A549 (cell line): ENCODE measurements around the gene B3GNT2.

ENCODE experiments used
- CBX2 ChIP-seq: fragments of 200-600 bp; sonication (generic); IDR thresholded peaks from 2 replicates; pipeline ENCODE4 v1.6.1; 2016; ENCODE audit warnings: low read depth, mild to moderate bottlenecking, borderline replicate concordance
- CTCF ChIP-seq: fragments of >200 bp; sonication (Bioruptor Twin); formaldehyde crosslinking; IDR thresholded peaks from 3 replicates; pipeline ENCODE4 v1.5.1; 2016
- EP300 ChIP-seq, 2 experiments: fragments of >200 bp; sonication (Bioruptor Twin); formaldehyde crosslinking; IDR thresholded peaks; 2 replicates in 1 of 2; 3 replicates in 1 of 2; pipeline ENCODE4 v1.6.1; 2016 to 2017
- MAX ChIP-seq: IDR thresholded peaks from 2 replicates; pipeline ENCODE4 v1.6.1; 2012

GRCh38 chr2:62158444-62159121, 37.3 kb upstream of the B3GNT2 start:
- TF ChIP-seq CTCF (no peak), CBX2 (no peak), MAX (no peak), EP300 (IDR thresholded peaks at IDR 0.05) (no peak)
